Breast epithelium (tissue), 3 donors: Measurements from ENCODE around the gene RBBP6.
"Not testable (repeated sequence)": the region's sequence is repeated elsewhere in the genome, so short reads cannot be mapped to it uniquely, and the experiment has no call there.

Experiments used
- CTCF ChIP-seq, 3 donors: fragments of 450-650 bp; IDR thresholded peaks; one replicate each; pipeline ENCODE4 v1.5.1; 2016 to 2017; ENCODE audit warnings: antibody characterized with exemption in 3 of 3, mild to moderate bottlenecking in 3 of 3, moderate library complexity in 3 of 3
- POLR2A ChIP-seq: fragments of 450-650 bp; IDR thresholded peaks from one replicate; pipeline ENCODE4 v1.6.1; 2016; ENCODE audit warnings: antibody characterized with exemption, mild to moderate bottlenecking, moderate library complexity
- POLR2AphosphoS5 ChIP-seq, 3 donors: sonication (generic); formaldehyde crosslinking; IDR thresholded peaks; one replicate each; pipeline ENCODE4 v1.6.1; 2017; ENCODE audit warnings: antibody characterized with exemption in 3 of 3

- TF ChIP-seq POLR2AphosphoS5 (IDR thresholded peaks at IDR 0.05); POLR2A; CTCF (IDR thresholded peaks at IDR 0.05): not testable (repeated sequence)
Observed at GRCh38 chr16:24574515-24575485, 35.4 kb downstream of the RBBP6 start.
